HepG2 (cell line): ENCODE measurements around the gene REEP2. TPM values are rescaled to one million over a fixed set of nuclear protein-coding genes. Genes with fewer than 3 reads are reported as not detected.

Experiments used
- CTCF ChIP-seq: sonication (generic); formaldehyde crosslinking; IDR thresholded peaks from 2 replicates; pipeline ENCODE4 v1.5.0; 2020; ENCODE audit warnings: mild to moderate bottlenecking, missing genetic modification reagents, moderate library complexity
- FLYWCH1 ChIP-seq: sonication (generic); formaldehyde crosslinking; IDR thresholded peaks from 2 replicates; pipeline ENCODE4 v1.8.1; 2023; ENCODE audit warnings: mild to moderate bottlenecking, missing genetic modification reagents
- GFI1 ChIP-seq: sonication (generic); formaldehyde crosslinking; IDR thresholded peaks from 2 replicates; pipeline ENCODE4 v1.5.0; 2020; ENCODE audit warnings: missing genetic modification reagents, mild to moderate bottlenecking, borderline replicate concordance
- HINFP ChIP-seq: sonication (generic); formaldehyde crosslinking; IDR thresholded peaks from 2 replicates; pipeline ENCODE4 v1.4.0; 2020; ENCODE audit warnings: low read depth, mild to moderate bottlenecking, missing genetic modification reagents
- HOXA3 ChIP-seq: sonication (generic); formaldehyde crosslinking; IDR thresholded peaks from 2 replicates; pipeline ENCODE4 v1.5.0; 2020; ENCODE audit warnings: missing genetic modification reagents
- KAT2B ChIP-seq: fragments of 150-350 bp; IDR thresholded peaks from 2 replicates; pipeline ENCODE4 v1.6.1; 2014; ENCODE audit warnings: low read depth, low read length, borderline replicate concordance
- KMT2A ChIP-seq: sonication (generic); formaldehyde crosslinking; IDR thresholded peaks from 2 replicates; pipeline ENCODE4 v1.4.0; 2020; ENCODE audit warnings: missing genetic modification reagents
- MEIS2 ChIP-seq: sonication (generic); formaldehyde crosslinking; IDR thresholded peaks from 2 replicates; pipeline ENCODE4 v1.9.0; 2021; ENCODE audit warnings: mild to moderate bottlenecking, missing genetic modification reagents
- MXI1 ChIP-seq: IDR thresholded peaks from 3 replicates; pipeline ENCODE4 v1.6.1; 2012; ENCODE audit warnings: low read depth, low read length, inconsistent platforms, borderline replicate concordance
- NR2F6 ChIP-seq, 2 experiments: IDR thresholded peaks; 2 replicates each; pipeline ENCODE4 v1.6.1; 2016; ENCODE audit warnings: antibody characterized with exemption in 1 of 2, mild to moderate bottlenecking in 1 of 2
- RAD21 ChIP-seq: fragments of 450-650 bp; formaldehyde crosslinking; IDR thresholded peaks from 2 replicates; pipeline ENCODE4 v1.5.0; 2020; ENCODE audit warnings: mild to moderate bottlenecking
- SP1 ChIP-seq, 2 experiments: fragments of 450-650 bp in 1 of 2; sonication (generic) in 1 of 2; formaldehyde crosslinking in 1 of 2; IDR thresholded peaks; 2 replicates each; pipeline versions ENCODE4 v1.4.0 to v1.6.1; 2016 to 2020; ENCODE audit warnings: missing genetic modification reagents in 1 of 2
- STAG1 ChIP-seq: sonication (generic); formaldehyde crosslinking; IDR thresholded peaks from 2 replicates; pipeline ENCODE4 v1.4.0; 2020; ENCODE audit warnings: missing genetic modification reagents
- ZBTB26 ChIP-seq: IDR thresholded peaks from 2 replicates; pipeline ENCODE4 v1.6.1; 2016; ENCODE audit warnings: missing compliant biosample characterization, missing genetic modification reagents, borderline replicate concordance
- ZFP82 ChIP-seq: sonication (generic); formaldehyde crosslinking; IDR thresholded peaks from 2 replicates; pipeline ENCODE4 v1.5.1; 2020; ENCODE audit warnings: mild to moderate bottlenecking, missing genetic modification reagents, borderline replicate concordance
- ZFYVE20 ChIP-seq: sonication (generic); formaldehyde crosslinking; IDR thresholded peaks from 2 replicates; pipeline ENCODE4 v1.8.0; 2023; ENCODE audit warnings: low read depth, mild to moderate bottlenecking, moderate library complexity, missing genetic modification reagents, borderline replicate concordance
- ZMAT3 ChIP-seq: sonication (generic); formaldehyde crosslinking; conservative IDR thresholded peaks from 2 replicates; pipeline ENCODE4 v1.7.0; 2021; ENCODE audit warnings: missing genetic modification reagents
- ZNF383 ChIP-seq: sonication (generic); formaldehyde crosslinking; IDR thresholded peaks from 2 replicates; pipeline ENCODE4 v1.4.0; 2020; ENCODE audit warnings: missing genetic modification reagents, mild to moderate bottlenecking, borderline replicate concordance
- ZNF446 ChIP-seq: sonication (generic); formaldehyde crosslinking; IDR thresholded peaks from 2 replicates; pipeline ENCODE4 v1.5.0; 2020; ENCODE audit warnings: mild to moderate bottlenecking, missing genetic modification reagents
- ZNF780A ChIP-seq: sonication (generic); formaldehyde crosslinking; IDR thresholded peaks from 2 replicates; pipeline ENCODE4 v1.8.0; 2022; ENCODE audit warnings: mild to moderate bottlenecking, missing genetic modification reagents, moderate library complexity
- ZNF816 ChIP-seq: sonication (generic); formaldehyde crosslinking; IDR thresholded peaks from 2 replicates; pipeline ENCODE4 v1.8.0; 2022; ENCODE audit warnings: missing genetic modification reagents, mild to moderate bottlenecking, borderline replicate concordance
- polyA plus RNA-seq, 8 experiments: library from polyadenylated mRNA; depleted of rRNA in 3 of 8; stranded (reverse) in 7 of 8; unstranded in 1 of 8; fragments of >200 nt; fragmentation: Illumina TruSeq in 4 of 8; extraction: Trizol in 4 of 8; gene quantifications; 2 replicates each; pipeline versions ENCODE4 v1.2.1 to v1.2.3, GENCODE V29; 2011 to 2016; ENCODE audit warnings: low read depth in 4 of 8, missing spikeins in 1 of 8, mixed read lengths in 1 of 8; ENCODE audit not compliant: insufficient read depth in 1 of 8
- total RNA-seq, 5 experiments: library from RNA; depleted of rRNA; stranded (reverse); fragments of >200 nt; fragmentation: Illumina TruSeq; extraction: Trizol; gene quantifications; 2 replicates each; pipeline ENCODE4 v1.2.3, GENCODE V29; 2016; ENCODE audit warnings: low read depth in 1 of 5
- TF ChIP-seq, protein P1 (sequence below): sonication (generic); formaldehyde crosslinking; IDR thresholded peaks from 2 replicates; pipeline ENCODE4 v1.8.1; 2023; ENCODE audit warnings: mild to moderate bottlenecking, missing genetic modification reagents, borderline replicate concordance
- TF ChIP-seq, protein P2 (sequence below): sonication (generic); formaldehyde crosslinking; IDR thresholded peaks from 2 replicates; pipeline ENCODE4 v1.4.0; 2020; ENCODE audit warnings: missing genetic modification reagents

REEP2 gene
- total and polyA plus RNA-seq, 2 of the 13 experiments (the other 11 are each of a cell fraction or from before 2014, with no cell fraction given): 5.3 to 7.8 TPM

- TF ChIP-seq HINFP (CRISPR knock-in tag) (no peak), RAD21 (CRISPR knock-in tag) (peak; percentile 36; the same call in 1 of the 2 replicates), KMT2A (CRISPR knock-in tag) (0 out of 2 replicates have a peak, but pooled peaks have one; percentile 23), ZNF780A (CRISPR knock-in tag) (no peak), ZBTB26 (CRISPR knock-in tag) (0 out of 2 replicates have a peak, but pooled peaks have one; percentile 87), ZMAT3 (0 out of 2 replicates have a peak, but pooled peaks have one; percentile 9), ZNF816 (no peak), NR2F6 (IDR thresholded peaks at IDR 0.05) (peak; percentile 13; the same call in 1 of the 2 replicates), NR2F6 (CRISPR knock-in tag; IDR thresholded peaks at IDR 0.05) (no peak), KAT2B (no peak), SP1 (IDR thresholded peaks at IDR 0.05) (no peak), SP1 (CRISPR knock-in tag; IDR thresholded peaks at IDR 0.05) (peak; percentile 2; the same call in 1 of the 2 replicates), ZFP82 (CRISPR knock-in tag) (no peak), CTCF (CRISPR knock-in tag) (peak; percentile 69), ZFYVE20 (CRISPR knock-in tag) (no peak), ZNF446 (CRISPR knock-in tag) (no peak), HOXA3 (CRISPR knock-in tag) (no peak), FLYWCH1 (0 out of 2 replicates have a peak, but pooled peaks have one; percentile 44), STAG1 (CRISPR knock-in tag) (peak; percentile 69), ZNF383 (CRISPR knock-in tag) (0 out of 2 replicates have a peak, but pooled peaks have one; percentile 2), GFI1 (CRISPR knock-in tag) (0 out of 2 replicates have a peak, but pooled peaks have one; percentile 42), MEIS2 (no peak), MXI1 (peak; percentile 24; the same call in 1 of the 3 replicates)
- TF ChIP-seq, protein P1, sequence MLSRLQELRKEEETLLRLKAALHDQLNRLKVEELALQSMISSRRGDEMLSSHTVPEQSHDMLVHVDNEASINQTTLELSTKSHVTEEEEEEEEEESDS (CRISPR knock-in tag): 0 out of 2 replicates have a peak, but pooled peaks have one; percentile 38
- TF ChIP-seq, protein P2, sequence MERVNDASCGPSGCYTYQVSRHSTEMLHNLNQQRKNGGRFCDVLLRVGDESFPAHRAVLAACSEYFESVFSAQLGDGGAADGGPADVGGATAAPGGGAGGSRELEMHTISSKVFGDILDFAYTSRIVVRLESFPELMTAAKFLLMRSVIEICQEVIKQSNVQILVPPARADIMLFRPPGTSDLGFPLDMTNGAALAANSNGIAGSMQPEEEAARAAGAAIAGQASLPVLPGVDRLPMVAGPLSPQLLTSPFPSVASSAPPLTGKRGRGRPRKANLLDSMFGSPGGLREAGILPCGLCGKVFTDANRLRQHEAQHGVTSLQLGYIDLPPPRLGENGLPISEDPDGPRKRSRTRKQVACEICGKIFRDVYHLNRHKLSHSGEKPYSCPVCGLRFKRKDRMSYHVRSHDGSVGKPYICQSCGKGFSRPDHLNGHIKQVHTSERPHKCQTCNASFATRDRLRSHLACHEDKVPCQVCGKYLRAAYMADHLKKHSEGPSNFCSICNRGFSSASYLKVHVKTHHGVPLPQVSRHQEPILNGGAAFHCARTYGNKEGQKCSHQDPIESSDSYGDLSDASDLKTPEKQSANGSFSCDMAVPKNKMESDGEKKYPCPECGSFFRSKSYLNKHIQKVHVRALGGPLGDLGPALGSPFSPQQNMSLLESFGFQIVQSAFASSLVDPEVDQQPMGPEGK (CRISPR knock-in tag): 0 out of 2 replicates have a peak, but pooled peaks have one; percentile 36
Observed at GRCh38 chr5:138463419-138464007, 24.7 kb downstream of the REEP2 start (continued).
